GM19463 (cell line): ENCODE measurements around the gene ZBP1.
"Not testable (repeated sequence)": the region's sequence is repeated elsewhere in the genome, so short reads cannot be mapped to it uniquely, and the experiment has no call there.

Source experiments
- ATAC-seq: cut with Tn5 transposase; IDR thresholded peaks from one replicate; pipeline ENCODE4 v1.9.1; 2021; ENCODE audit warnings: mild to moderate bottlenecking, moderate library complexity; ENCODE audit not compliant: unreplicated experiment

The ZBP1 gene

GRCh38 chr20:57647933-57648785, 27.9 kb upstream of the ZBP1 start:
- ATAC-seq: no peak

- ATAC-seq: no peak
These were observed 27.0 kb upstream of the ZBP1 start for GRCh38 chr20:57647006-57647932.

- no peak for ATAC-seq
These were observed 18.6 kb upstream of the ZBP1 start for GRCh38 chr20:57638895-57639236.

- ATAC-seq: no peak
These were observed 18.1 kb upstream of the ZBP1 start for GRCh38 chr20:57638173-57638894.

GRCh38 chr20:57633945-57634491, 13.8 kb upstream of the ZBP1 start:
- ATAC-seq: no peak

- no peak for ATAC-seq
These were observed 12.1 kb upstream of the ZBP1 start for GRCh38 chr20:57632286-57632685.

GRCh38 chr20:57630061-57630460, 9.8 kb upstream of the ZBP1 start:
- no peak for ATAC-seq

GRCh38 chr20:57629491-57629901, 9.3 kb upstream of the ZBP1 start:
- ATAC-seq: not testable (repeated sequence)

- not testable (repeated sequence) for ATAC-seq
These were observed 8.7 kb upstream of the ZBP1 start for GRCh38 chr20:57628962-57629308.

GRCh38 chr20:57628047-57628961, 8.1 kb upstream of the ZBP1 start:
- ATAC-seq: no peak

GRCh38 chr20:57627339-57627738, 7.1 kb upstream of the ZBP1 start:
- ATAC-seq: no peak

GRCh38 chr20:57625978-57626377, 5.8 kb upstream of the ZBP1 start:
- no peak for ATAC-seq

- no peak for ATAC-seq
These were observed 5.1 kb upstream of the ZBP1 start for GRCh38 chr20:57625181-57625958.

GRCh38 chr20:57624124-57624523, 3.9 kb upstream of the ZBP1 start:
- no peak for ATAC-seq

GRCh38 chr20:57622579-57623381, 2.6 kb upstream of the ZBP1 start:
- ATAC-seq: no peak

- no peak for ATAC-seq
These were observed 2.0 kb upstream of the ZBP1 start for GRCh38 chr20:57622201-57622570.

- ATAC-seq: no peak
These were observed 1.4 kb upstream of the ZBP1 start for GRCh38 chr20:57621421-57622200.

GRCh38 chr20:57620999-57621398, 773 bp upstream of the ZBP1 start:
- ATAC-seq: no peak
